GM18870 (cell line): ENCODE results near the gene GRM4.

Experiments used
- ATAC-seq: cut with Tn5 transposase; IDR thresholded peaks from one replicate; pipeline ENCODE4 v1.9.1; 2021; ENCODE audit warnings: moderate library complexity; ENCODE audit not compliant: unreplicated experiment

Gene GRM4

GRCh38 chr6:34086558-34086957 is 59.3 kb downstream of the GRM4 start:
- ATAC-seq = no peak

GRCh38 chr6:34085453-34086170 is 60.3 kb downstream of the GRM4 start:
- ATAC-seq = no peak

- no peak for ATAC-seq
Measured at GRCh38 chr6:34084591-34085290, 61.1 kb downstream of the GRM4 start.

- no peak for ATAC-seq
Measured at GRCh38 chr6:34082864-34083626, 62.8 kb downstream of the GRM4 start.

- no peak for ATAC-seq
Measured at GRCh38 chr6:34082348-34082747, 63.5 kb downstream of the GRM4 start.

GRCh38 chr6:34080357-34080756 is 65.5 kb downstream of the GRM4 start:
- ATAC-seq = no peak

- no peak for ATAC-seq
Measured at GRCh38 chr6:34079899-34080298, 66.0 kb downstream of the GRM4 start.

GRCh38 chr6:34075906-34076305 is 70.0 kb downstream of the GRM4 start:
- ATAC-seq = no peak

- no peak for ATAC-seq
Measured at GRCh38 chr6:34074064-34074742, 71.7 kb downstream of the GRM4 start.

- no peak for ATAC-seq
Measured at GRCh38 chr6:34073540-34073939, 72.3 kb downstream of the GRM4 start.

GRCh38 chr6:34072727-34073126 is 73.2 kb downstream of the GRM4 start:
- ATAC-seq = no peak

- ATAC-seq = no peak
Measured at GRCh38 chr6:34071884-34072379, 74.0 kb downstream of the GRM4 start.

GRCh38 chr6:34071136-34071883 is 74.6 kb downstream of the GRM4 start:
- ATAC-seq = no peak

GRCh38 chr6:34070315-34071135 is 75.4 kb downstream of the GRM4 start:
- no peak for ATAC-seq

GRCh38 chr6:34068462-34069044 is 77.3 kb downstream of the GRM4 start:
- ATAC-seq = no peak

- ATAC-seq = no peak
Measured at GRCh38 chr6:34067814-34068213, 78.1 kb downstream of the GRM4 start.

- no peak for ATAC-seq
Measured at GRCh38 chr6:34066772-34067770, 78.8 kb downstream of the GRM4 start.

- ATAC-seq = no peak
Measured at GRCh38 chr6:34066218-34066571, 79.7 kb downstream of the GRM4 start.
